Heart left ventricle (tissue), 13 donors: ENCODE measurements around the gene KCNC3.
A peak's percentile ranks its signal among the peaks of the same experiment; 100 is the strongest.

ENCODE experiments used
- POLR2A ChIP-seq, 2 donors: fragments of 450-650 bp; IDR thresholded peaks; one replicate each; pipeline ENCODE4 v1.6.1; 2017; ENCODE audit warnings: antibody characterized with exemption in 2 of 2, mild to moderate bottlenecking in 2 of 2, moderate library complexity in 2 of 2
- TF ChIP-seq, protein P1 (sequence below), 12 donors: fragments of 200-600 bp; sonication (generic) in 4 of 12; IDR thresholded peaks; one replicate each; pipeline versions ENCODE4 v1.5.0 to v1.8.0; 2018 to 2022; ENCODE audit warnings: antibody characterized with exemption in 12 of 12, mild to moderate bottlenecking in 5 of 12
- donor health status: ischemic (EF 13 %, LVEDD 7.1; RV severe dilation, severe dysfunction).
- donor health status: DM: no; HTN: yes; CAD: no.
- donor health status: DM: no; HTN: no; CAD: no.
- donor health status: ischemic (EF 25% LVEDD 6.9; RV normal size, moderate dysfunction).
- donor health status: ischemic (EF 25% LVEDD 5.7; RV mildly dilated, moderate dysfunction).
- donor health status: ischemic (EF 35%, LVEDD 5.7; RV mildly dilated, moderate dysfunction).
- donor health status: nonischemic (EF 11% LVEDD 7.7; RV severe dilation, severe dysfunction).
- donor health status: DM: yes; HTN: yes; CAD: no.
- donor health status: PGD.
- donor health status: ischemic (EF 29% LVEDD 5.4; RV normal size, mild dysfunction).
- donor health status: nonischemic (EF 23%, LVEDD 6.1; RV moderate dilation, normal function).

DNA sequence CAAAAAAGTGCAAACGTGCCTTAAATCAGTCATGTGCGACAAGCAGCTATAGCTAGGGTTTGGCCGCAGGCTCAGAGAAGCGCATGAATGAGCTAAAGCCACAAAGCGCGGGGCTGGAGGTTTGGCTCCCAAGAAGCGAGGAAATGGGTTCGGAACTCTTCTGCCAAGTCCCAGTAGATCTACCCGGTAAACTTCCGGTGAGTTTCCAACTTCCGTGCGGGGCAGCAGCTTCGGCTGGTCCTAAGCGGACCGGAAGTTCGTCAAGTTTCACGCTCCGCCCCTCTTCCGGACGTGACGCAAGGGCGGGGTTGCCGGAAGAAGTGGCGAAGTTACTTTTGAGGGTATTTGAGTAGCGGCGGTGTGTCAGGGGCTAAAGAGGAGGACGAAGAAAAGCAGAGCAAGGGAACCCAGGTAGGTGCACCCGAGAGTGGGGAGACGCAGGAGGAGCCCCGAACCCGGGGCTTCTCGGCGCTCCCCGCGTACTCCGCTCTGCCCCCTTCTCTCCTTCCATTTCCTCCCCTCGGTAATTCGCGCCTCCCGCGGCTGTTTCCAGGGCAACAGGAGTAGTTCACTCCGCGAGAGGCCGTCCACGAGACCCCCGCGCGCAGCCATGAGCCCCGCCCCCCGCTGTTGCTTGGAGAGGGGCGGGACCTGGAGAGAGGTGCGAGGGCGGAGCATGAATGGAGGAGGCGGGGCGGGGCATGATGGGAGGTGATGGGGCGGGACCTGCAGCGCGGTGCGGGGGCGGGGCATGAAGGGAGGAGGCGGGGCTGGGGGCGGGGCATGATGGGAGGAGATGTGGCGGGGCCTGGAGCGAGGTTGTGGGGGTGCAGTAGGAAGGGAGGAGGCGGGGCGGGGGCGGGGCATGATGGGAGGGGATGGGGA is 47.2 kb upstream of the KCNC3 start, which contains the start of gene NR1H2:
- TF ChIP-seq, protein P1, sequence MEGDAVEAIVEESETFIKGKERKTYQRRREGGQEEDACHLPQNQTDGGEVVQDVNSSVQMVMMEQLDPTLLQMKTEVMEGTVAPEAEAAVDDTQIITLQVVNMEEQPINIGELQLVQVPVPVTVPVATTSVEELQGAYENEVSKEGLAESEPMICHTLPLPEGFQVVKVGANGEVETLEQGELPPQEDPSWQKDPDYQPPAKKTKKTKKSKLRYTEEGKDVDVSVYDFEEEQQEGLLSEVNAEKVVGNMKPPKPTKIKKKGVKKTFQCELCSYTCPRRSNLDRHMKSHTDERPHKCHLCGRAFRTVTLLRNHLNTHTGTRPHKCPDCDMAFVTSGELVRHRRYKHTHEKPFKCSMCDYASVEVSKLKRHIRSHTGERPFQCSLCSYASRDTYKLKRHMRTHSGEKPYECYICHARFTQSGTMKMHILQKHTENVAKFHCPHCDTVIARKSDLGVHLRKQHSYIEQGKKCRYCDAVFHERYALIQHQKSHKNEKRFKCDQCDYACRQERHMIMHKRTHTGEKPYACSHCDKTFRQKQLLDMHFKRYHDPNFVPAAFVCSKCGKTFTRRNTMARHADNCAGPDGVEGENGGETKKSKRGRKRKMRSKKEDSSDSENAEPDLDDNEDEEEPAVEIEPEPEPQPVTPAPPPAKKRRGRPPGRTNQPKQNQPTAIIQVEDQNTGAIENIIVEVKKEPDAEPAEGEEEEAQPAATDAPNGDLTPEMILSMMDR (IDR thresholded peaks at IDR 0.05): no peak
- TF ChIP-seq POLR2A (IDR thresholded peaks at IDR 0.05): peak in 1 of 2 donors; percentile 79
